SK-N-SH (cell line): ENCODE results near the gene XRN2. TPM values are rescaled to one million over a fixed set of nuclear protein-coding genes. Genes with fewer than 3 reads are reported as not detected.

Experiments
- CTCF ChIA-PET: fragments of 300-600, 350-600 bp; formaldehyde crosslinking; extraction: SDS; loops from one replicate; lab custom pipeline; 2021; lab: Yijun Ruan, JAX
- POLR2A ChIA-PET: fragments of 350-600 bp; sonication (Branson Sonifier 250); formaldehyde crosslinking; extraction: SDS; loops from one replicate; lab custom pipeline; 2020; ENCODE audit warnings: antibody characterized with exemption, inconsistent platforms; lab: Yijun Ruan, JAX
- DNase-seq: peaks from one replicate; pipeline ENCODE4 v3.0.0; 2012
- H2AFZ ChIP-seq: fragments of 200-600 bp; sonication (generic); 2 replicates; pipeline ENCODE4 v1.8.1; 2016; ENCODE audit warnings: antibody characterized with exemption, mild to moderate bottlenecking, low read depth
- H3F3A ChIP-seq: fragments of 200-600 bp; sonication (generic); replicated peaks from 2 replicates; pipeline ENCODE3; 2016; ENCODE audit warnings: antibody characterized with exemption, mild to moderate bottlenecking; ENCODE audit not compliant: insufficient read depth
- H3K27ac ChIP-seq, 2 experiments: fragments of 200-500 bp in 1 of 2; fragments of 200-600 bp in 1 of 2; sonication (Bioruptor generic) in 1 of 2; sonication (generic), shearing (Covaris generic) in 1 of 2; 2 replicates each; pipeline versions ENCODE4 v1.5.1 to v1.6.1; 2014 to 2016; ENCODE audit warnings: low read depth in 2 of 2, inconsistent platforms in 1 of 2, low read length in 1 of 2, mild to moderate bottlenecking in 1 of 2, mixed read lengths in 1 of 2
- H3K27me3 ChIP-seq: fragments of 200-600 bp; sonication (generic), shearing (Covaris generic); 2 replicates; pipeline ENCODE4 v1.6.1; 2016; ENCODE audit warnings: mixed run types; ENCODE audit not compliant: insufficient read depth
- H3K36me3 ChIP-seq, 2 experiments: fragments of 200-500 bp in 1 of 2; fragments of 200-600 bp in 1 of 2; sonication (Bioruptor generic) in 1 of 2; sonication (generic) in 1 of 2; replicated peaks in 1 of 2; 2 replicates each; pipeline versions ENCODE3 to v1.5.1; 2014 to 2016; ENCODE audit warnings: low read length in 1 of 2, mild to moderate bottlenecking in 1 of 2; ENCODE audit not compliant: insufficient read depth in 2 of 2, control insufficient read depth in 1 of 2
- H3K4me1 ChIP-seq, 2 experiments: fragments of 200-500 bp in 1 of 2; fragments of 200-600 bp in 1 of 2; sonication (Bioruptor generic) in 1 of 2; sonication (generic), shearing (Covaris generic) in 1 of 2; 2 replicates each; pipeline versions ENCODE4 v1.5.1 to v1.6.1; 2014 to 2016; ENCODE audit warnings: low read depth in 1 of 2, low read length in 1 of 2, mixed run types in 1 of 2; ENCODE audit not compliant: insufficient read depth in 2 of 2, control insufficient read depth in 1 of 2
- H3K4me2 ChIP-seq: fragments of 200-600 bp; sonication (generic), shearing (Covaris generic); 2 replicates; pipeline ENCODE4 v1.6.1; 2017; ENCODE audit warnings: mixed run types
- H3K4me3 ChIP-seq, 2 experiments: fragments of 200-500 bp in 1 of 2; fragments of 200-600 bp in 1 of 2; sonication (Bioruptor generic) in 1 of 2; sonication (generic), shearing (Covaris generic) in 1 of 2; 2 replicates each; pipeline versions ENCODE4 v1.5.1 to v1.8.1; 2014 to 2016; ENCODE audit warnings: low read depth in 2 of 2, inconsistent platforms in 1 of 2, low read length in 1 of 2, mild to moderate bottlenecking in 1 of 2, mixed read lengths in 1 of 2, moderate library complexity in 1 of 2
- H3K79me2 ChIP-seq: fragments of 200-600 bp; sonication (generic); 2 replicates; pipeline ENCODE4 v1.8.1; 2017; ENCODE audit warnings: mild to moderate bottlenecking; ENCODE audit not compliant: insufficient read depth
- H3K9ac ChIP-seq: fragments of 200-600 bp; sonication (generic); 2 replicates; pipeline ENCODE4 v1.6.1; 2017; ENCODE audit warnings: mixed run types
- H3K9me2 ChIP-seq: fragments of 200-600 bp; sonication (generic); 2 replicates; pipeline ENCODE4 v1.6.1; 2017; ENCODE audit warnings: mixed run types
- H3K9me3 ChIP-seq: fragments of 200-600 bp; sonication (generic); 2 replicates; pipeline ENCODE4 v1.6.1; 2017; ENCODE audit warnings: mixed run types, mild to moderate bottlenecking, moderate library complexity
- H4K20me1 ChIP-seq: fragments of 200-600 bp; sonication (generic); 2 replicates; pipeline ENCODE4 v1.6.1; 2017; ENCODE audit warnings: mild to moderate bottlenecking, mixed run types; ENCODE audit not compliant: insufficient read depth
- CHD2 ChIP-seq: fragments of 150-350 bp; IDR thresholded peaks from 2 replicates; pipeline ENCODE4 v1.6.1; 2018; ENCODE audit warnings: low read length; ENCODE audit not compliant: partially characterized antibody
- ELF1 ChIP-seq: IDR thresholded peaks from 2 replicates; pipeline ENCODE4 v1.4.0; 2012
- FOXJ3 ChIP-seq: sonication (generic); formaldehyde crosslinking; IDR thresholded peaks from 2 replicates; pipeline ENCODE4 v1.5.1; 2020; ENCODE audit warnings: mild to moderate bottlenecking, missing genetic modification reagents
- GABPA ChIP-seq: IDR thresholded peaks from 2 replicates; pipeline ENCODE4 v1.4.0; 2012; ENCODE audit warnings: low read depth, mild to moderate bottlenecking
- GATA2 ChIP-seq: sonication (generic); formaldehyde crosslinking; IDR thresholded peaks from 2 replicates; pipeline ENCODE4 v1.5.0; 2020; ENCODE audit warnings: mild to moderate bottlenecking, missing genetic modification reagents
- JUND ChIP-seq: IDR thresholded peaks from 2 replicates; pipeline ENCODE4 v1.4.0; 2012
- MAX ChIP-seq: IDR thresholded peaks from 2 replicates; pipeline ENCODE4 v1.4.0; 2012; ENCODE audit warnings: low read depth
- MEF2A ChIP-seq: IDR thresholded peaks from 2 replicates; pipeline ENCODE4 v1.4.0; 2012; ENCODE audit warnings: low read depth, borderline replicate concordance
- MXI1 ChIP-seq: IDR thresholded peaks from 2 replicates; pipeline ENCODE4 v1.6.1; 2012; ENCODE audit warnings: mild to moderate bottlenecking, low read depth, low read length, improper control_type of control experiment
- NFIC ChIP-seq: IDR thresholded peaks from 2 replicates; pipeline ENCODE4 v1.4.0; 2012; ENCODE audit warnings: borderline replicate concordance
- RAD21 ChIP-seq: IDR thresholded peaks from 2 replicates; pipeline ENCODE4 v1.6.1; 2012; ENCODE audit warnings: mild to moderate bottlenecking, low read length
- RCOR1 ChIP-seq: fragments of 150-350 bp; IDR thresholded peaks from 2 replicates; pipeline ENCODE4 v1.6.1; 2017; ENCODE audit warnings: antibody characterized with exemption, low read length
- RXRA ChIP-seq: IDR thresholded peaks from 2 replicates; pipeline ENCODE4 v1.4.0; 2012; ENCODE audit warnings: low read depth, mild to moderate bottlenecking, borderline replicate concordance
- SIN3A ChIP-seq: IDR thresholded peaks from 2 replicates; pipeline ENCODE4 v1.6.1; 2012; ENCODE audit warnings: low read depth, mild to moderate bottlenecking, low read length, moderate library complexity, borderline replicate concordance
- SMC3 ChIP-seq: IDR thresholded peaks from 2 replicates; pipeline ENCODE4 v1.6.1; 2012; ENCODE audit warnings: low read depth, low read length, improper control_type of control experiment
- YY1 ChIP-seq: IDR thresholded peaks from 2 replicates; pipeline ENCODE4 v1.4.0; 2012; ENCODE audit warnings: low read depth, mild to moderate bottlenecking
- whole genome bisulfite sequencing: methylation state at CpG from one replicate; pipeline ENCODE4 v1.1.6; 2017; ENCODE audit warnings: low lambda C conversion rate; 5-methylcytosine and 5-hydroxymethylcytosine counted together
- polyA plus RNA-seq, 3 experiments: library from polyadenylated mRNA; depleted of rRNA; stranded (reverse); fragments of >200 nt; gene quantifications; 2 replicates each; pipeline ENCODE4 v1.2.3, GENCODE V29; 2012
- TF ChIP-seq, protein P1 (sequence below): fragments of 200-600 bp; sonication (generic); IDR thresholded peaks from 2 replicates; pipeline ENCODE4 v1.6.1; 2017; ENCODE audit warnings: antibody characterized with exemption, mild to moderate bottlenecking, moderate library complexity
- TF ChIP-seq, protein P2 (sequence below): IDR thresholded peaks from 2 replicates; pipeline ENCODE4 v1.6.1; 2012; ENCODE audit warnings: mild to moderate bottlenecking, low read depth, low read length, moderate library complexity
- TF ChIP-seq, protein P3 (sequence below): fragments of 150-350 bp; IDR thresholded peaks from 2 replicates; pipeline ENCODE4 v1.6.1; 2017; ENCODE audit warnings: antibody characterized with exemption, low read length, low read depth, borderline replicate concordance

The XRN2 gene
- polyA plus RNA-seq, 1 of the 3 experiments (the other 2 are of a cell fraction): 44.5 TPM

- no peak overlapping the region for H3K27ac ChIP-seq
- H3F3A ChIP-seq: no peaks in the 10 kb centered on the region
- no peak overlapping the region for H3K4me2 ChIP-seq
- CTCF ChIA-PET: no interaction called here
- DNase-seq: no peak
- TF ChIP-seq GATA2 (CRISPR knock-in tag): no peak
- TF ChIP-seq, protein P1, sequence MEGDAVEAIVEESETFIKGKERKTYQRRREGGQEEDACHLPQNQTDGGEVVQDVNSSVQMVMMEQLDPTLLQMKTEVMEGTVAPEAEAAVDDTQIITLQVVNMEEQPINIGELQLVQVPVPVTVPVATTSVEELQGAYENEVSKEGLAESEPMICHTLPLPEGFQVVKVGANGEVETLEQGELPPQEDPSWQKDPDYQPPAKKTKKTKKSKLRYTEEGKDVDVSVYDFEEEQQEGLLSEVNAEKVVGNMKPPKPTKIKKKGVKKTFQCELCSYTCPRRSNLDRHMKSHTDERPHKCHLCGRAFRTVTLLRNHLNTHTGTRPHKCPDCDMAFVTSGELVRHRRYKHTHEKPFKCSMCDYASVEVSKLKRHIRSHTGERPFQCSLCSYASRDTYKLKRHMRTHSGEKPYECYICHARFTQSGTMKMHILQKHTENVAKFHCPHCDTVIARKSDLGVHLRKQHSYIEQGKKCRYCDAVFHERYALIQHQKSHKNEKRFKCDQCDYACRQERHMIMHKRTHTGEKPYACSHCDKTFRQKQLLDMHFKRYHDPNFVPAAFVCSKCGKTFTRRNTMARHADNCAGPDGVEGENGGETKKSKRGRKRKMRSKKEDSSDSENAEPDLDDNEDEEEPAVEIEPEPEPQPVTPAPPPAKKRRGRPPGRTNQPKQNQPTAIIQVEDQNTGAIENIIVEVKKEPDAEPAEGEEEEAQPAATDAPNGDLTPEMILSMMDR: no peak
- TF ChIP-seq, protein P2, sequence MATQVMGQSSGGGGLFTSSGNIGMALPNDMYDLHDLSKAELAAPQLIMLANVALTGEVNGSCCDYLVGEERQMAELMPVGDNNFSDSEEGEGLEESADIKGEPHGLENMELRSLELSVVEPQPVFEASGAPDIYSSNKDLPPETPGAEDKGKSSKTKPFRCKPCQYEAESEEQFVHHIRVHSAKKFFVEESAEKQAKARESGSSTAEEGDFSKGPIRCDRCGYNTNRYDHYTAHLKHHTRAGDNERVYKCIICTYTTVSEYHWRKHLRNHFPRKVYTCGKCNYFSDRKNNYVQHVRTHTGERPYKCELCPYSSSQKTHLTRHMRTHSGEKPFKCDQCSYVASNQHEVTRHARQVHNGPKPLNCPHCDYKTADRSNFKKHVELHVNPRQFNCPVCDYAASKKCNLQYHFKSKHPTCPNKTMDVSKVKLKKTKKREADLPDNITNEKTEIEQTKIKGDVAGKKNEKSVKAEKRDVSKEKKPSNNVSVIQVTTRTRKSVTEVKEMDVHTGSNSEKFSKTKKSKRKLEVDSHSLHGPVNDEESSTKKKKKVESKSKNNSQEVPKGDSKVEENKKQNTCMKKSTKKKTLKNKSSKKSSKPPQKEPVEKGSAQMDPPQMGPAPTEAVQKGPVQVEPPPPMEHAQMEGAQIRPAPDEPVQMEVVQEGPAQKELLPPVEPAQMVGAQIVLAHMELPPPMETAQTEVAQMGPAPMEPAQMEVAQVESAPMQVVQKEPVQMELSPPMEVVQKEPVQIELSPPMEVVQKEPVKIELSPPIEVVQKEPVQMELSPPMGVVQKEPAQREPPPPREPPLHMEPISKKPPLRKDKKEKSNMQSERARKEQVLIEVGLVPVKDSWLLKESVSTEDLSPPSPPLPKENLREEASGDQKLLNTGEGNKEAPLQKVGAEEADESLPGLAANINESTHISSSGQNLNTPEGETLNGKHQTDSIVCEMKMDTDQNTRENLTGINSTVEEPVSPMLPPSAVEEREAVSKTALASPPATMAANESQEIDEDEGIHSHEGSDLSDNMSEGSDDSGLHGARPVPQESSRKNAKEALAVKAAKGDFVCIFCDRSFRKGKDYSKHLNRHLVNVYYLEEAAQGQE: no peak
- TF ChIP-seq, protein P3, sequence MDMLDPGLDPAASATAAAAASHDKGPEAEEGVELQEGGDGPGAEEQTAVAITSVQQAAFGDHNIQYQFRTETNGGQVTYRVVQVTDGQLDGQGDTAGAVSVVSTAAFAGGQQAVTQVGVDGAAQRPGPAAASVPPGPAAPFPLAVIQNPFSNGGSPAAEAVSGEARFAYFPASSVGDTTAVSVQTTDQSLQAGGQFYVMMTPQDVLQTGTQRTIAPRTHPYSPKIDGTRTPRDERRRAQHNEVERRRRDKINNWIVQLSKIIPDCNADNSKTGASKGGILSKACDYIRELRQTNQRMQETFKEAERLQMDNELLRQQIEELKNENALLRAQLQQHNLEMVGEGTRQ: no peak
- TF ChIP-seq YY1: no peak
- TF ChIP-seq GABPA: no peak
- no peak for TF ChIP-seq RCOR1
- no peak for TF ChIP-seq RAD21
- no peak for TF ChIP-seq ELF1
- no peak for TF ChIP-seq RXRA
- no peak for TF ChIP-seq MXI1
- no peak for TF ChIP-seq CHD2
- no peak for TF ChIP-seq JUND
- TF ChIP-seq NFIC: no peak
- no peak for TF ChIP-seq MEF2A
- no peak for TF ChIP-seq SMC3
- no peak for TF ChIP-seq SIN3A
- no peak for TF ChIP-seq FOXJ3 (CRISPR knock-in tag)
- no peak for TF ChIP-seq MAX
- H3K79me2 ChIP-seq: peaks cover 19% of the 10 kb centered on the region; the same call in 1 of the 2 replicates
- 100% methylated on average over 1 of the region's 1 CpG for WGBS
- no peaks in the 10 kb centered on the region for H3K27me3 ChIP-seq
- no peaks in the 10 kb centered on the region for H3K9me2 ChIP-seq
- H2AFZ ChIP-seq: no peak overlapping the region
- H4K20me1 ChIP-seq: no peaks in the 10 kb centered on the region; the same call in none of the 2 replicates
- no peaks in the 10 kb centered on the region for H3K9me3 ChIP-seq
- peaks cover 60 to 63% of the 10 kb centered on the region in 2 experiments for H3K36me3 ChIP-seq
- POLR2A ChIA-PET: no interaction called here
- no peak overlapping the region for H3K9ac ChIP-seq
- peaks cover 0 to 3% of the 10 kb centered on the region in 2 experiments; a peak in 1 of 4 replicates for H3K4me1 ChIP-seq
- H3K4me3 ChIP-seq: no peak overlapping the region
Measured at GRCh38 chr20:21381619-21382018, 78.5 kb downstream of the XRN2 start.
